GM12875 (cell line): ENCODE data around the gene FAM20C.

ENCODE experiments used
- H3K4me3 ChIP-seq: one replicate; pipeline ENCODE4 v1.5.1; 2011; ENCODE audit warnings: low read depth, low read length, control low read depth
- CTCF ChIP-seq: IDR thresholded peaks from 2 replicates; pipeline ENCODE4 v1.5.1; 2011; ENCODE audit warnings: low read depth, mild to moderate bottlenecking, control low read depth, inconsistent platforms, low read length, moderate library complexity, borderline replicate concordance; ENCODE audit not compliant: insufficient read depth

The FAM20C gene

GRCh38 chr7:255721-256361, 63.5 kb downstream of the FAM20C start:
- H3K4me3 ChIP-seq: no peak overlapping the region
- TF ChIP-seq CTCF: no peak

GRCh38 chr7:256461-256940, 64.1 kb downstream of the FAM20C start:
- TF ChIP-seq CTCF: no peak
- no peak overlapping the region for H3K4me3 ChIP-seq

- TF ChIP-seq CTCF: no peak
- no peak overlapping the region for H3K4me3 ChIP-seq
Observed at GRCh38 chr7:256981-257646, 64.7 kb downstream of the FAM20C start.

GRCh38 chr7:257647-257992, 65.2 kb downstream of the FAM20C start:
- no peak for TF ChIP-seq CTCF

GRCh38 chr7:258476-259190, 66.3 kb downstream of the FAM20C start:
- no peak for TF ChIP-seq CTCF
- H3K4me3 ChIP-seq: no peak overlapping the region

More at GRCh38 chr7:257647-257992, 65.2 kb downstream of the FAM20C start:
- H3K4me3 ChIP-seq: no peak overlapping the region

- TF ChIP-seq CTCF: no peak
- no peak overlapping the region for H3K4me3 ChIP-seq
Observed at GRCh38 chr7:259191-259505, 66.8 kb downstream of the FAM20C start.
